ENCODE measurements around the gene PIRT. TPM values are rescaled to one million over a fixed set of nuclear protein-coding genes. Genes with fewer than 3 reads are reported as not detected.

Gene PIRT
- polyA plus RNA-seq, 1 of the 3 experiments (the other 2 are of a cell fraction) = not detected

GRCh38 chr17:10827898-10828552 is 9.9 kb downstream of the PIRT start:
- Histone ChIP-seq H3K9ac (no peak overlapping the region), H3K79me2 (ENCODE audit: insufficient read depth) (no peaks in the 10 kb centered on the region), H3K36me3 (replicated peaks in 1 of 2; ENCODE audit: control insufficient read depth in 1 of 2, insufficient read depth in 2 of 2, low read length in 1 of 2) (no peaks in the 10 kb centered on the region), H2AFZ (ENCODE audit: low read depth) (no peak overlapping the region), H3F3A (replicated peaks; ENCODE audit: insufficient read depth) (no peaks in the 10 kb centered on the region), H3K9me2 (no peaks in the 10 kb centered on the region), H3K9me3 (no peaks in the 10 kb centered on the region), H3K4me1 (ENCODE audit: control insufficient read depth in 1 of 2, insufficient read depth in 2 of 2, low read depth in 1 of 2, low read length in 1 of 2) (no peaks in the 10 kb centered on the region), H4K20me1 (ENCODE audit: insufficient read depth) (no peaks in the 10 kb centered on the region), H3K4me3 (ENCODE audit: low read depth in 2 of 2, low read length in 1 of 2) (no peak overlapping the region), H3K4me2 (no peak overlapping the region), H3K27ac (ENCODE audit: low read depth in 2 of 2, low read length in 1 of 2) (no peak overlapping the region), H3K27me3 (ENCODE audit: insufficient read depth) (no peaks in the 10 kb centered on the region)
- ChIA-PET CTCF (no interaction called here), POLR2A (no interaction called here)
- no peak for DNase-seq
- TF ChIP-seq ZBTB33 (IDR thresholded peaks at IDR 0.05; ENCODE audit: borderline replicate concordance, low read depth) (no peak), MXI1 (IDR thresholded peaks at IDR 0.05; ENCODE audit: low read depth, low read length) (no peak), EP300 (IDR thresholded peaks at IDR 0.05; ENCODE audit: borderline replicate concordance in 1 of 2, low read depth in 1 of 2, low read length in 1 of 2) (no peak), CTCF (IDR thresholded peaks at IDR 0.05) (no peak), POLR2AphosphoS5 (IDR thresholded peaks at IDR 0.05; ENCODE audit: low read depth, low read length) (no peak), SIN3A (IDR thresholded peaks at IDR 0.05; ENCODE audit: borderline replicate concordance, low read depth, low read length) (no peak)
- 8% methylated on average over 5 of the region's 5 CpGs for WGBS (ENCODE audit: low lambda C conversion rate)

- Histone ChIP-seq H3K9me2 (no peaks in the 10 kb centered on the region), H3K36me3 (replicated peaks in 1 of 2; ENCODE audit: control insufficient read depth in 1 of 2, insufficient read depth in 2 of 2, low read length in 1 of 2) (no peaks in the 10 kb centered on the region), H3K9ac (no peak overlapping the region), H3K4me1 (ENCODE audit: control insufficient read depth in 1 of 2, insufficient read depth in 2 of 2, low read depth in 1 of 2, low read length in 1 of 2) (no peaks in the 10 kb centered on the region), H3K27me3 (ENCODE audit: insufficient read depth) (no peaks in the 10 kb centered on the region), H3K27ac (ENCODE audit: low read depth in 2 of 2, low read length in 1 of 2) (no peak overlapping the region), H2AFZ (ENCODE audit: low read depth) (no peak overlapping the region), H3K9me3 (no peaks in the 10 kb centered on the region), H3K79me2 (ENCODE audit: insufficient read depth) (no peaks in the 10 kb centered on the region), H3F3A (replicated peaks; ENCODE audit: insufficient read depth) (no peaks in the 10 kb centered on the region), H3K4me3 (ENCODE audit: low read depth in 2 of 2, low read length in 1 of 2) (no peak overlapping the region), H4K20me1 (ENCODE audit: insufficient read depth) (no peaks in the 10 kb centered on the region), H3K4me2 (no peak overlapping the region)
- TF ChIP-seq ZBTB33 (IDR thresholded peaks at IDR 0.05; ENCODE audit: borderline replicate concordance, low read depth) = no peak
- TF ChIP-seq YY1 (IDR thresholded peaks at IDR 0.05; ENCODE audit: low read depth) = no peak
- no peak for TF ChIP-seq TCF12 (IDR thresholded peaks at IDR 0.05)
- CTCF ChIA-PET = interaction anchor here (1.0 to 1.4 kb wide), 2 partner anchors 20 to 88 kb away, joined by 3 to 4 read pairs; no protein-coding TSS in a partner anchor
- POLR2A ChIA-PET = no interaction called here
- WGBS (ENCODE audit: low lambda C conversion rate) = 39% methylated on average over 7 of the region's 7 CpGs
- no peak for DNase-seq
These were observed 13.0 kb downstream of the PIRT start for GRCh38 chr17:10824874-10825273.
